ENCODE results near the gene ABTB1.
"Not testable (repeated sequence)": the region's sequence is repeated elsewhere in the genome, so short reads cannot be mapped to it uniquely, and the experiment has no call there.

The ABTB1 gene

GRCh38 chr3:127688416-127689265 is 15.9 kb downstream of the ABTB1 start:
- no peak for DNase-seq (ENCODE audit: low spot score)

GRCh38 chr3:127689266-127689860 is 16.6 kb downstream of the ABTB1 start:
- DNase-seq (ENCODE audit: low spot score) = no peak

GRCh38 chr3:127690106-127690505 is 17.4 kb downstream of the ABTB1 start:
- DNase-seq (ENCODE audit: low spot score) = peak; percentile 70

DNA sequence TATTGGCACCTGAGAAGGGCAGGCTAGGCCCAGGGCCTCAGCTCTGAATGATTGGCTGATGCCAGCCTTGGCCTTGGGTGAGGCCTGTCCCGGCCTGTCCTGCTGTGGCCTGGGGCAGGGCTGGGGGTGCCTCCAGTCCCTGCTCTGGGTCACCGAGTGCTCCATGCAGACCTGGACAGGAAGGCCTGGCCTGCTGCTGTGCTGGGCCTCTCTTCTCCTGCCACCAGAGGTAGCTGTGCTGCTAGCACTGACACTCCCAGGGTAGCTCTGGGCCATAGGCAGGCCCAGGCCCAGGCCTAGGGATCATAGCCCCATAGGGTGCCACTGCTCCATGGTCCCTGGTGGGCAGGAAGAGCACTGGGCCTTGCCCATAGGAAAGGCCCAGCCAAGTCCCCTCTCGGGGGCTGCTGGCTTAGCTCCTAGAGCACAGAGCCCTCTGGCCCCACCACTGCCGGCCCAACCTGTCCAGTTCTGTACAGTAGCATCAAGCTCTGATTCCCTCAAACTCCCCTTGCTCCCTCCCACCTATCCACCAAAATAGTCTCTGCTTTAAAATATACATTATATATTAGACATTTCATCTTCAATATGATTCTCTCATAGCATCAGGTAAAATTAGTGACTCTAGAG is 18.2 kb downstream of the ABTB1 start:
- peak; percentile 64 for DNase-seq (ENCODE audit: low spot score)

DNA sequence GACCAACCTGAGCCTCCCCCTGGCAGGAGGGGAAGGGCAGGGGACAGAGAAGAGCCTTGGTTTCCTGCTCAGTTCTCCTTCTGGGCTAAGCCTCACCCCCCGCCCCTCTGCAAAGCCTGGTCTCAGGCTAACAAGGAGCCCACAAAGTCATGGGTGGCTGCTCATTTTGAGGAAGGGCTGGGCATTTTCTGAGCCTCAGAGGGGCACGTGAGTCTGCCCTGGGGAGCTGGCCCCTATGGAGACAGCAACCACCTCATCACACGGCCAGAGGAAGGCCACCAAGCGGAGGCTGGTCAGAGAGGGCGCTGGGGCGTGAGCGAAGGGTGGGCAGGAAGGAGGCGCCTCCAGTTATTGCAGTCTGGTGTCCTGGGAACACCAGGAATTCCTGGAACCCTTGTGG is 18.7 kb downstream of the ABTB1 start:
- DNase-seq (ENCODE audit: low spot score) = no peak

DNA sequence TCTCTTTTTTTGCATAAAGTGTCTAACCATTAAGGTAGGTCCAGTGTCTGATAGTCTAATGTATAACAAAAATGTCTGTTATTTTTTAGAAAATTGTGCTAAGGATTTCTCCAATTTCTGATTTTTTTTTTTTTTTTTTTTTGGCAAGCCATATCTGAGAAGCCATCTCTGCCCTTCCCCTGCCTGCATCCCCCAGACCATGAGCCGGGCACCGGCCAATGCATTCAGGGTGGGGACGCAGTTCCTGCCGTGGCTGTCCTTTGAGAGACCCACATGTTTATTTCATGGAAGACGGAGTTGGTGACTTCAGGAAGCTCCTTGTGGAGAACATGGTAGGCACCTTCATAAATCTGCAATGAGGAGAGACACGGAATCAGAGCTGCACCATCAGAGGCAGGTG is 19.2 kb downstream of the ABTB1 start:
- no peak for DNase-seq (ENCODE audit: low spot score)

DNA sequence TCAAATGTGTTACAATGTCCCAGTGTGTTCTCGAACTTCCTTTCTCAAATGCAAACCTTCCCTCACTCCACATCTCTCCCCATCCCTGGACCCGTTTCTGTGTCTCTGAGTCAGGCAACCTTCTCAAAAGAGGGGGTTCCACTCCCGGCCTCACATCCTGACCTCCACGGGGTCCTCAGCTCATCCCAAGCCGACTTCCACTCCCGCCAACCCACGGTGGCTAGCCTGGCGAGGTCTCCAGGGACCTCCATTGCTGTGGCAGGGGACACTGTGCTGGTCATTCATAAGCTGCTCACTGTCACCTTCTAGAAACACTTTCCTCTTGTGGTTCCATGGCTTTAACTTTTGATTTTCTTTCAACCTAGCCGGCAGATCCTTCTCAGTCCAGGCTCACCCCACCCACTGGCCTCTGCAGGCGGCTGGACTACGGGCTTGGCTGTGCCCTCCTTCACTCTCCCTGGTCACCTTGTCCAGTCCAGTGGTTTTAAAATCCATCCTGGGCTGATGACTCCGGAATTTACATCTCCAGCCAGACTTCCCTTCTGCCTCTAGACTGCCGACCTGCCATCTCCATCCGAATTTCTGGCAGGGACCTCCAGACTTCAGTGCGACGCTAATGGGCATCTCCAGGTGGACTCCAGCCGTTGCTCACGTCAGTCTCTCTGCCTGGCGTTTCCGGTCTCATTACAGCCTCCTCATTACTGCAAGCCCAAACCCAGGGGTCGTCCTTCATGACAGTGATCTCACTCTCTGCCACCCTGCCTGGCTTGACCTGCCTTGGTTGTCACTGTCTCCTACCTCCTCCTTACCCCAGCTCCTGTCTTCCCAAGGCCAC is 20.0 kb downstream of the ABTB1 start:
- DNase-seq (ENCODE audit: low spot score) = no peak

GRCh38 chr3:127693336-127693843 is 20.6 kb downstream of the ABTB1 start:
- DNase-seq (ENCODE audit: low spot score) = no peak

GRCh38 chr3:127694467-127695215 is 21.9 kb downstream of the ABTB1 start:
- no peak for DNase-seq (ENCODE audit: low spot score)

- DNase-seq (ENCODE audit: low spot score) = peak; percentile 75
Measured at GRCh38 chr3:127697551-127698240, 24.9 kb downstream of the ABTB1 start.

DNA sequence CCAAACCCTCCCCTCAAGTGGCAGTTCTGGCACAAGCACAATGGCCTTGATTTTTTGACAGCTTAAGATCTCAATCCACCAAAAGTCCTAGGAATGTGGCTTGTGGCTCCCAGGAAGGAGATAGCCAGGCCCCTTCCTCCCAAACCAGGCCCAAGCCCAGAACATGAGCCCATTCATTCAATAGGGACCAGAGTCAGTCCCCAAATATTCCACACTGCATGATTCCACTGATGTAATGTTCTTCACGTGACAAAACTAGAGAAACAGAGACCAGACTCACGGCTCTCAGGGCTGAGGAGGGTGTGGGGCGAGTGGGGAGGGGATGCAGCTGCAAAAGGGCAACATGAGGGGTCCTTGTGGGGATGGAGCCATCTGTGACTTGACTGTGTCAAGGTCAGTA is 25.5 kb downstream of the ABTB1 start:
- DNase-seq (ENCODE audit: low spot score) = no peak

- DNase-seq (ENCODE audit: low spot score) = no peak
Measured at GRCh38 chr3:127698691-127699415, 26.1 kb downstream of the ABTB1 start.

- DNase-seq (ENCODE audit: low spot score) = no peak
Measured at GRCh38 chr3:127699416-127700300, 26.9 kb downstream of the ABTB1 start.

DNA sequence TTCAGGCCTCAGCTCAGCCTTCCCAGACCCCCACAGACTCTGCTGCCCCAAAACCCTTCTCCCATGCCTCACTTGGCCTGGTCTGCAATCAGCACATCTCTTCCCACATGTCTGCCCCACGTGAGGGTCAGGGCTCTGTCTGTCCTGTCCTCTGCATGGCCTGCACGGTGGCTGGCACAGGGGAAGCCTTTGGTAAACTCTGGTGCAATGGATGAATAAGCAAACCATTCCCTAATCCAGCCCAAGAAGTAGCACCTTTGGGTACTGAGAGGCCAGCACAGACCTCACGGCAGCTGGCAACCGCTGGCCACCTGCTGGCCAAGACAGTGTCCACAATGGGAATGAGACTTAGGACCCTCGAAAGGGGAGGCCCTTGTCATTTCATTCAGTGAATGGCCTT is 27.7 kb downstream of the ABTB1 start:
- DNase-seq (ENCODE audit: low spot score) = no peak

GRCh38 chr3:127701280-127701911 is 28.6 kb downstream of the ABTB1 start:
- no peak for DNase-seq (ENCODE audit: low spot score)

DNA sequence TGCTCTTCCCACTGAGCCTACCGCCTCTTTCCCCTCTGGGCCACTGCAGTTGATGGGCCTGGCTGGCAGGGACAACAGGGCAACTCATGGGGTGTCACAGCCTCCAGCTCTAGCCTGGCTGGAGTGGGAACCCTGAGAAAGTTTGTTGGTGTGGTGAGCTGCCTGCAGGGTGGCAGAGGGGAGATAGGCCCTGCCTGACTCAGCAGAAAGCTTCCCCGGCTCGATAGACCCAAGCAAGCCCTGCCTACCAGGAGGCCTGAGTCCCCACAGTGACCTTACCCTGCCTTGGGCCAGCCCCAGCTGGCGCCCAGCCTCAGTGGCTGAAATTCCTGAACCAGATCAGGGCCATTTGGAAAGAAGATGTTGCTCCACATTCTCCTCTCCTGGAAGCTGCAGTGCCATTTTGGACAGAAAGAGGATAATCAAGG is 29.4 kb downstream of the ABTB1 start:
- peak; percentile 16 for DNase-seq (ENCODE audit: low spot score)

- DNase-seq (ENCODE audit: low spot score) = not testable (repeated sequence)
Measured at GRCh38 chr3:127704840-127705239, 32.1 kb downstream of the ABTB1 start.

DNA sequence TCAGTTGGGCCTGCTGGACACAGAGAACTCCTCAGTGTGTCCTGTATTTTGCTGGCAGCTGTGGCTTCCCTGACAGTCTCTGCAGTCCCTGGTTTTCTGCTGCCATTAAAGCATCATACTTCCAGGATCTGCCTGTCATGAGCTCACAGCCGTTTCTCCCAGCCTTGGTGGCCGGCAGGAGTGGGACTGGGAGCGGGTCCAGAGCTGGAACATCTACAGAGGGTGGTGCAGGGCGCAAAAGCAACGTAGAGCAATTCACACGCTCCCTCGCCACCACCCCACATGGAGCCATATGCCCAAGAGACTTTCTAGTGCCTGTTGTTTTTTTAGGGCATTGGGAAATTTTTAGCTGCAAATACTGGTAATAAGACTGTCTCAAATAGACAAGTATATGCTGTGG is 33.6 kb downstream of the ABTB1 start:
- no peak for DNase-seq (ENCODE audit: low spot score)
